Activated naive CD8-positive, alpha-beta T cell treated with anti-CD3 and anti-CD28 coated beads for 36 hours (primary cell): ENCODE results near the gene SYT10. TPM values are rescaled to one million over a fixed set of nuclear protein-coding genes. Genes with fewer than 3 reads are reported as not detected.
"Not testable (repeated sequence)": the region's sequence is repeated elsewhere in the genome, so short reads cannot be mapped to it uniquely, and the experiment has no call there.

Source experiments
- DNase-seq: peaks from one replicate; pipeline ENCODE4 v3.0.0; 2021
- H3K27ac Mint-ChIP-seq: one replicate; pipeline ENCODE4 v1.8.0; 2022; ENCODE audit warnings: mild to moderate bottlenecking, moderate library complexity, mixed read lengths
- H3K27me3 Mint-ChIP-seq: one replicate; pipeline ENCODE4 v1.8.0; 2022; ENCODE audit warnings: mild to moderate bottlenecking, mixed read lengths
- H3K36me3 Mint-ChIP-seq: one replicate; pipeline ENCODE4 v1.8.0; 2021; ENCODE audit warnings: mild to moderate bottlenecking, mixed read lengths
- H3K4me1 Mint-ChIP-seq: one replicate; pipeline ENCODE4 v1.8.0; 2021; ENCODE audit warnings: mixed read lengths
- H3K4me3 Mint-ChIP-seq: one replicate; pipeline ENCODE4 v1.8.0; 2022; ENCODE audit warnings: mild to moderate bottlenecking, moderate library complexity, mixed read lengths
- H3K9me3 Mint-ChIP-seq: one replicate; pipeline ENCODE4 v1.8.0; 2022; ENCODE audit warnings: mixed read lengths
- total RNA-seq, 2 experiments: library from RNA; stranded (reverse); gene quantifications; one replicate each; pipeline ENCODE4 v1.2.3, GENCODE V29; 2021

Gene SYT10
- total RNA-seq, 2 experiments from 2014 or later: not detected

- no peaks in the 10 kb centered on the region for H3K36me3 Mint-ChIP-seq
- no peak for DNase-seq
- no peaks in the 10 kb centered on the region for H3K9me3 Mint-ChIP-seq
- H3K27me3 Mint-ChIP-seq: no peaks in the 10 kb centered on the region
- H3K27ac Mint-ChIP-seq: no peak overlapping the region
- H3K4me1 Mint-ChIP-seq: no peaks in the 10 kb centered on the region
- H3K4me3 Mint-ChIP-seq: no peak overlapping the region
These were observed 12.5 kb downstream of the SYT10 start for GRCh38 chr12:33427071-33427470.

GRCh38 chr12:33423706-33424105, 15.9 kb downstream of the SYT10 start:
- Mint-ChIP-seq H3K4me1 (no peaks in the 10 kb centered on the region), H3K9me3 (no peaks in the 10 kb centered on the region), H3K4me3 (no peak overlapping the region), H3K36me3 (no peaks in the 10 kb centered on the region), H3K27ac (no peak overlapping the region), H3K27me3 (no peaks in the 10 kb centered on the region)
- no peak for DNase-seq

GRCh38 chr12:33412410-33412809, 27.2 kb downstream of the SYT10 start:
- not testable (repeated sequence) for H3K27ac Mint-ChIP-seq, H3K4me1 Mint-ChIP-seq, H3K4me3 Mint-ChIP-seq, H3K9me3 Mint-ChIP-seq, H3K27me3 Mint-ChIP-seq, DNase-seq, H3K36me3 Mint-ChIP-seq

- Mint-ChIP-seq H3K4me1 (no peaks in the 10 kb centered on the region), H3K4me3 (no peak overlapping the region), H3K9me3 (no peaks in the 10 kb centered on the region), H3K36me3 (no peaks in the 10 kb centered on the region), H3K27ac (no peak overlapping the region), H3K27me3 (no peaks in the 10 kb centered on the region)
- no peak for DNase-seq
These were observed 56.1 kb downstream of the SYT10 start for GRCh38 chr12:33383503-33383902.

GRCh38 chr12:33376153-33376552, 63.5 kb downstream of the SYT10 start:
- DNase-seq: no peak
- H3K9me3 Mint-ChIP-seq: no peaks in the 10 kb centered on the region
- no peaks in the 10 kb centered on the region for H3K27me3 Mint-ChIP-seq
- H3K36me3 Mint-ChIP-seq: no peaks in the 10 kb centered on the region
- no peak overlapping the region for H3K4me3 Mint-ChIP-seq
- no peaks in the 10 kb centered on the region for H3K4me1 Mint-ChIP-seq
- H3K27ac Mint-ChIP-seq: no peak overlapping the region

GRCh38 chr12:33370318-33370717, 69.3 kb downstream of the SYT10 start:
- DNase-seq: no peak
- Mint-ChIP-seq H3K4me3 (no peak overlapping the region), H3K27me3 (no peaks in the 10 kb centered on the region), H3K4me1 (no peaks in the 10 kb centered on the region), H3K36me3 (no peaks in the 10 kb centered on the region), H3K9me3 (no peaks in the 10 kb centered on the region), H3K27ac (no peak overlapping the region)

GRCh38 chr12:33357181-33357580, 82.4 kb downstream of the SYT10 start:
- Mint-ChIP-seq H3K4me1 (no peaks in the 10 kb centered on the region), H3K4me3 (no peak overlapping the region), H3K27me3 (no peaks in the 10 kb centered on the region), H3K27ac (no peak overlapping the region), H3K9me3 (peaks cover 2% of the 10 kb centered on the region), H3K36me3 (no peaks in the 10 kb centered on the region)
- DNase-seq: no peak

- no peaks in the 10 kb centered on the region for H3K27me3 Mint-ChIP-seq
- no peak overlapping the region for H3K4me3 Mint-ChIP-seq
- H3K4me1 Mint-ChIP-seq: no peaks in the 10 kb centered on the region
- H3K36me3 Mint-ChIP-seq: peaks cover 3% of the 10 kb centered on the region
- H3K9me3 Mint-ChIP-seq: peaks cover 3% of the 10 kb centered on the region
- no peak overlapping the region for H3K27ac Mint-ChIP-seq
- DNase-seq: no peak
These were observed 89.8 kb downstream of the SYT10 start for GRCh38 chr12:33349791-33350190.

GRCh38 chr12:33331961-33332398, 107.6 kb downstream of the SYT10 start:
- DNase-seq, H3K27ac Mint-ChIP-seq, H3K36me3 Mint-ChIP-seq, H3K9me3 Mint-ChIP-seq, H3K4me3 Mint-ChIP-seq, H3K4me1 Mint-ChIP-seq, H3K27me3 Mint-ChIP-seq: not testable (repeated sequence)

- Mint-ChIP-seq H3K4me3 (no peak overlapping the region), H3K36me3 (no peaks in the 10 kb centered on the region), H3K9me3 (no peaks in the 10 kb centered on the region), H3K27ac (no peak overlapping the region), H3K27me3 (no peaks in the 10 kb centered on the region), H3K4me1 (no peaks in the 10 kb centered on the region)
- DNase-seq: no peak
These were observed 108.7 kb downstream of the SYT10 start for GRCh38 chr12:33330940-33331339.
